ENCODE measurements around the gene RPL9.

DNA sequence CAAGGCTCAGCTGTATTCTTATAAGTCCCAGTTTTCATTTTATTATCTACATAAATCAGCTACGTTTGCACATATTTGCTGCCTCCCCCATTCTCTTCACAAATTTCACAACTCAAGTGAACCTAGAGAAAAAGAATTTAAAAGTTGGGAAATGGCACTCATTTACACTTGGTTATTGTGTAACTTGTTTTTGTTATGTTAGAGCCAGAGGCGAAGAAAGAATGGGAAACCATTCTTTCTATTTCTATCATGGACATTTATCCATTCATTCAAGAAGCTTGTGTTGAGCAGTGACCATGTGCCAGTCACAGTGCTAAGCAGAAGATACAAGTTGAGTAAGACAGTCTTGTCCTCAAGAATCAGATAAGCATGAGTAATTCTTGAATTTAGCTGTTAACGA is 13.7 kb upstream of the RPL9 start:
- TF ChIP-seq POLR2AphosphoS5 (IDR thresholded peaks at IDR 0.05; ENCODE audit: low read depth, low read length) (no peak), POLR2A (IDR thresholded peaks at IDR 0.05; ENCODE audit: low read depth, low read length) (no peak)

All from GM12892 (cell line).